PC-3 (cell line): ENCODE measurements around the gene KLHL25. TPM values are rescaled to one million over a fixed set of nuclear protein-coding genes. Genes with fewer than 3 reads are reported as not detected.

ENCODE experiments used
- ATAC-seq: fragments of 200-7000 bp; cut with Tn5 transposase; 2 replicates; pipeline ENCODE4 v1.9.1; 2020; ENCODE audit warnings: mild to moderate bottlenecking, moderate library complexity
- BruUV-seq: library from RNA; stranded (reverse); fragments of 400-500 nt; replicated peaks from 2 replicates; lab custom pipeline; 2021; lab: Mats Ljungman, UMichigan
- CTCF ChIA-PET: fragments of 300-600 bp; sonication (Branson Sonifier 250); formaldehyde crosslinking; loops from one replicate; lab custom pipeline; 2022; ENCODE audit warnings: antibody characterized with exemption; lab: Charles Lee
- POLR2A ChIA-PET: fragments of 300-600 bp; sonication (Branson Sonifier 250); formaldehyde crosslinking; loops from one replicate; lab custom pipeline; 2022; ENCODE audit warnings: antibody characterized with exemption; ENCODE audit not compliant: unreplicated experiment; lab: Charles Lee
- DNase-seq: peaks from one replicate; pipeline ENCODE4 v3.0.0-alpha.2; 2015
- H2AFZ ChIP-seq: fragments of 300-600 bp; sonication (generic); 2 replicates; pipeline ENCODE4 v1.6.0; 2016; ENCODE audit warnings: antibody characterized with exemption, low read length
- H3F3A ChIP-seq: fragments of 300-600 bp; sonication (generic); one replicate; pipeline ENCODE4 v1.6.0; 2017; ENCODE audit warnings: antibody characterized with exemption, low read length, control low read depth, mild to moderate bottlenecking; ENCODE audit not compliant: unreplicated experiment
- H3K27ac ChIP-seq: fragments of 300-600 bp; sonication (generic); 2 replicates; pipeline ENCODE4 v1.5.1; 2016; ENCODE audit warnings: mild to moderate bottlenecking, low read length
- H3K27me3 ChIP-seq: fragments of 300-600 bp; sonication (generic); 2 replicates; pipeline ENCODE4 v1.6.1; 2016; ENCODE audit warnings: low read length, mixed read lengths
- H3K36me3 ChIP-seq: fragments of 300-600 bp; sonication (generic); 2 replicates; pipeline ENCODE4 v1.6.1; 2016; ENCODE audit warnings: low read depth, mixed run types, low read length, mixed read lengths
- H3K4me1 ChIP-seq: fragments of 300-600 bp; sonication (generic); 2 replicates; pipeline ENCODE4 v1.5.1; 2016; ENCODE audit warnings: low read length; ENCODE audit not compliant: insufficient read depth
- H3K4me2 ChIP-seq: fragments of 300-600 bp; sonication (generic); 2 replicates; pipeline ENCODE4 v1.6.0; 2016; ENCODE audit warnings: low read length
- H3K4me3 ChIP-seq: fragments of 300-600 bp; sonication (generic); 2 replicates; pipeline ENCODE4 v1.5.1; 2016; ENCODE audit warnings: mild to moderate bottlenecking, low read length, mixed read lengths
- H3K79me2 ChIP-seq: fragments of 300-600 bp; sonication (generic); 2 replicates; pipeline ENCODE4 v1.6.1; 2017; ENCODE audit warnings: low read length, mixed read lengths
- H3K9ac ChIP-seq: fragments of 300-600 bp; sonication (generic); 2 replicates; pipeline ENCODE4 v1.6.0; 2016; ENCODE audit warnings: mild to moderate bottlenecking, low read length
- H3K9me2 ChIP-seq: fragments of 300-600 bp; sonication (generic); replicated peaks from 2 replicates; pipeline ENCODE4 v1.6.1; 2016; ENCODE audit warnings: mixed run types, low read length, mixed read lengths
- H3K9me3 ChIP-seq: fragments of 300-600 bp; sonication (generic); 2 replicates; pipeline ENCODE4 v1.6.1; 2016; ENCODE audit warnings: low read length, mixed read lengths
- H4K20me1 ChIP-seq: fragments of 300-600 bp; sonication (generic); 2 replicates; pipeline ENCODE4 v1.6.1; 2016; ENCODE audit warnings: low read length, mixed read lengths
- EZH2 ChIP-seq: fragments of 300-600 bp; sonication (generic); IDR thresholded peaks from one replicate; pipeline ENCODE4 v1.6.1; 2017; ENCODE audit warnings: antibody characterized with exemption, mild to moderate bottlenecking, low read length; ENCODE audit not compliant: unreplicated experiment
- EZH2phosphoT487 ChIP-seq: fragments of 300-600 bp; sonication (generic); IDR thresholded peaks from 2 replicates; pipeline ENCODE4 v1.6.1; 2018; ENCODE audit warnings: mild to moderate bottlenecking, antibody characterized with exemption, low read length, borderline replicate concordance
- intact Hi-C: fragments of 100-400 bp; cut with micrococcal nuclease; formaldehyde crosslinking; loops from 2 replicates; pipeline ENCODE4 v1.9.0; 2023
- total RNA-seq: library from RNA; depleted of rRNA; stranded (reverse); fragments of >200 nt; gene quantifications from 2 replicates; pipeline ENCODE4 v1.2.3, GENCODE V29; 2014
- TF ChIP-seq, protein P1 (sequence below): fragments of 300-600 bp; sonication (generic); conservative IDR thresholded peaks from 2 replicates; pipeline ENCODE4 v1.5.1; 2017; ENCODE audit warnings: antibody characterized with exemption, low read depth, mild to moderate bottlenecking, low read length

The KLHL25 gene
- total RNA-seq, 1 experiment from 2014 or later, result 7.2 TPM

DNA sequence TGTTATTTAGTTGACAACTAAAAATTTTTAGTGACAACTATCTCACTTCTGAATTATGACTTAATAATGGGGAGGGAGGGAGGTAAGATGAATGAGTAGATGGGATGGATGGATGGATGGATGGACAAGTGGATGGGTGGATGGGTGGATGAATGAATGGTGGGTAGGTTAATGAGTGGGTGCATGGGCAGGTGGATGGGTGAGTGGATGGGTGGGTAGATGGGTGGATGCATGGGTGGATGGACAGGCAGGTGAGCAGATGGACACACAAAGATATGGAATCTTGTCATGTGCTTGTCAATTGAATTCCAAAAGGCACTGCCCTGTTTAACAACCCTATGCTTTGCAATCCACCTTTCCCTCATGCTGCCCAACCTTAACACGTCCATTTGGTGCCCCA, 41.5 kb downstream of the KLHL25 start:
- Histone ChIP-seq H3F3A (no peaks in the 10 kb centered on the region), H3K4me1 (no peaks in the 10 kb centered on the region), H3K4me3 (no peak overlapping the region), H3K79me2 (no peaks in the 10 kb centered on the region), H2AFZ (no peak overlapping the region), H3K9me2 (no peaks in the 10 kb centered on the region), H3K9me3 (no peaks in the 10 kb centered on the region), H3K27ac (no peak overlapping the region), H3K27me3 (no peaks in the 10 kb centered on the region), H4K20me1 (no peaks in the 10 kb centered on the region), H3K4me2 (no peak overlapping the region), H3K36me3 (no peaks in the 10 kb centered on the region; the same call in 1 of the 2 replicates), H3K9ac (no peak overlapping the region)
- ATAC-seq (no peak), DNase-seq (no peak)
- TF ChIP-seq EZH2, result no peak
- no peak for TF ChIP-seq EZH2phosphoT487
- TF ChIP-seq, protein P1, sequence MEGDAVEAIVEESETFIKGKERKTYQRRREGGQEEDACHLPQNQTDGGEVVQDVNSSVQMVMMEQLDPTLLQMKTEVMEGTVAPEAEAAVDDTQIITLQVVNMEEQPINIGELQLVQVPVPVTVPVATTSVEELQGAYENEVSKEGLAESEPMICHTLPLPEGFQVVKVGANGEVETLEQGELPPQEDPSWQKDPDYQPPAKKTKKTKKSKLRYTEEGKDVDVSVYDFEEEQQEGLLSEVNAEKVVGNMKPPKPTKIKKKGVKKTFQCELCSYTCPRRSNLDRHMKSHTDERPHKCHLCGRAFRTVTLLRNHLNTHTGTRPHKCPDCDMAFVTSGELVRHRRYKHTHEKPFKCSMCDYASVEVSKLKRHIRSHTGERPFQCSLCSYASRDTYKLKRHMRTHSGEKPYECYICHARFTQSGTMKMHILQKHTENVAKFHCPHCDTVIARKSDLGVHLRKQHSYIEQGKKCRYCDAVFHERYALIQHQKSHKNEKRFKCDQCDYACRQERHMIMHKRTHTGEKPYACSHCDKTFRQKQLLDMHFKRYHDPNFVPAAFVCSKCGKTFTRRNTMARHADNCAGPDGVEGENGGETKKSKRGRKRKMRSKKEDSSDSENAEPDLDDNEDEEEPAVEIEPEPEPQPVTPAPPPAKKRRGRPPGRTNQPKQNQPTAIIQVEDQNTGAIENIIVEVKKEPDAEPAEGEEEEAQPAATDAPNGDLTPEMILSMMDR, result no peak
- POLR2A ChIA-PET, result no interaction called here
- intact Hi-C loops, result no loop called here
- BruUV-seq, result no TSS peak
- CTCF ChIA-PET, result no interaction called here

DNA sequence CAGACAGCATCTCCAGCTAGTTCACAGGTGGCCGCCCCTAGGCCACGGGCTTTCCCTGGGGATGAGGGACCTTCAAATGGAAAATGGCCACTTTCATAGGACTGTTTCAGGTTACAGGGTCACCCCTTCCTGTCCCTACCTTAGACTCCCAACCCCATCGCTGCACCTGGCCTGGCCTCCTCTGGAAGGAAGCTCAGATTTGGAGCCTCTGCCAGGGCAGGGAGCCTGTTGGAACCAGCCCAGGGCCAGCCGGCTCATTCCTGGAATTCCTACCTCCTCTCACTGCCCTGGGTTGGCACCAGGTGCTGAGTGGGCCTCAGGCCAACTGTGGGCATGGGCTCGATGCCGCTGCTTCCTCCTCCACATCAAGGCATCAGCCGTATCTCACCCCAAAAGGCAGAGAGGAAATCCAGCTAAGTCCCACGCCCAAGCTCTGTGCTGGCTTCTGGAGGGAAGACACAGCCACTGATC, 42.2 kb downstream of the KLHL25 start:
- peak; percentile 22 for DNase-seq
- POLR2A ChIA-PET, result no interaction called here
- Histone ChIP-seq H3K36me3 (no peaks in the 10 kb centered on the region; the same call in 1 of the 2 replicates), H3K27me3 (no peaks in the 10 kb centered on the region), H3K79me2 (no peaks in the 10 kb centered on the region), H3F3A (no peaks in the 10 kb centered on the region), H3K27ac (no peak overlapping the region), H3K4me3 (no peak overlapping the region), H3K9ac (no peak overlapping the region), H3K4me2 (no peak overlapping the region), H3K4me1 (no peaks in the 10 kb centered on the region), H2AFZ (no peak overlapping the region), H3K9me2 (no peaks in the 10 kb centered on the region), H4K20me1 (no peaks in the 10 kb centered on the region), H3K9me3 (no peaks in the 10 kb centered on the region)
- TF ChIP-seq, protein P1, result no peak
- TF ChIP-seq EZH2 (no peak), EZH2phosphoT487 (no peak)
- BruUV-seq, result no TSS peak
- intact Hi-C loops, result no loop called here
- no peak; the same call in 1 of the 2 replicates for ATAC-seq
- CTCF ChIA-PET, result no interaction called here

DNA sequence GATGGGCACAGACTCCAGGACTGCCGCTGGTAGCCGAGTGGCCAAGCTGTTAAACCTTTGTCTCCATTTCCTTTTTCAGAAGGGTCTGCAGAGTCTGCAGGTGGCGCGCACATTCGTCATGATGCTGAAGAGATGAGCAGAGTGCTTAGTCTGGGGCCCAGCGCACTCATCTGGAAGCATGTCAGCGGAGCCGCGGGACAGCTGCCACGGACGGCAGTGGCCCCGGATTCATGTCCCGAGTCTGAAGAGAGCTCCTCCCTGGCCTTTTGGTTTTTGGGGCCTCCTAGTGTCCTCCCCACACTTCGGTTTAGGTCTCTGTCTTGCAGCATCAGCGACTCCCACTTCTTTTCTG, 42.6 kb downstream of the KLHL25 start:
- ChIA-PET POLR2A (no interaction called here), CTCF (no interaction called here)
- ATAC-seq (no peak), DNase-seq (no peak)
- Histone ChIP-seq H3K9ac (no peak overlapping the region), H3K27me3 (no peaks in the 10 kb centered on the region), H3K36me3 (no peaks in the 10 kb centered on the region; the same call in 1 of the 2 replicates), H4K20me1 (no peaks in the 10 kb centered on the region), H3F3A (no peaks in the 10 kb centered on the region), H3K79me2 (no peaks in the 10 kb centered on the region), H3K4me3 (no peak overlapping the region), H3K4me2 (no peak overlapping the region), H3K9me2 (no peaks in the 10 kb centered on the region), H3K4me1 (no peaks in the 10 kb centered on the region), H2AFZ (no peak overlapping the region), H3K27ac (no peak overlapping the region), H3K9me3 (no peaks in the 10 kb centered on the region)
- no TSS peak for BruUV-seq
- no peak for TF ChIP-seq EZH2
- no peak for TF ChIP-seq EZH2phosphoT487
- TF ChIP-seq, protein P1, result no peak
- intact Hi-C loops, result no loop called here
